Choroid plexus epithelial cell (primary cell): ENCODE data around the gene KCNC1.

Experiments
- DNase-seq: peaks from one replicate; pipeline ENCODE4 v3.0.0-alpha.2; 2010; ENCODE audit warnings: low read depth
- H3K4me3 ChIP-seq: 2 replicates; pipeline ENCODE4 v1.5.1; 2011; ENCODE audit warnings: low read depth, mild to moderate bottlenecking, control low read depth, low read length, moderate library complexity
- CTCF ChIP-seq: conservative IDR thresholded peaks from 2 replicates; pipeline ENCODE4 v1.5.1; 2011; ENCODE audit warnings: low read depth, mild to moderate bottlenecking, control low read depth, inconsistent platforms, low read length, moderate library complexity

KCNC1 gene

GRCh38 chr11:17739945-17740338 is 5.4 kb downstream of the KCNC1 start:
- TF ChIP-seq CTCF = no peak
- H3K4me3 ChIP-seq = no peak overlapping the region
- no peak for DNase-seq

GRCh38 chr11:17740649-17741235 is 6.2 kb downstream of the KCNC1 start:
- H3K4me3 ChIP-seq = no peak overlapping the region
- TF ChIP-seq CTCF = no peak
- DNase-seq = no peak

- no peak for DNase-seq
- no peak for TF ChIP-seq CTCF
- H3K4me3 ChIP-seq = no peak overlapping the region
Measured at GRCh38 chr11:17741487-17741886, 6.9 kb downstream of the KCNC1 start.

GRCh38 chr11:17742019-17742418 is 7.4 kb downstream of the KCNC1 start:
- DNase-seq = no peak
- no peak for TF ChIP-seq CTCF
- no peak overlapping the region for H3K4me3 ChIP-seq

GRCh38 chr11:17743026-17743807 is 8.6 kb downstream of the KCNC1 start:
- TF ChIP-seq CTCF = no peak
- H3K4me3 ChIP-seq = no peak overlapping the region
- no peak for DNase-seq

- TF ChIP-seq CTCF = no peak
- no peak overlapping the region for H3K4me3 ChIP-seq
- no peak for DNase-seq
Measured at GRCh38 chr11:17743808-17744119, 9.2 kb downstream of the KCNC1 start.
